GM18526 (cell line): ENCODE results near the gene ATP8A2.

ENCODE experiments used
- POLR2A ChIP-seq: IDR thresholded peaks from 3 replicates; pipeline ENCODE4 v1.6.1; 2011; ENCODE audit not compliant: insufficient read length; ENCODE audit errors: extremely low read depth

ATP8A2 gene

GRCh38 chr13:25692099-25692498 lies 320.3 kb downstream of the ATP8A2 start:
- no peak for TF ChIP-seq POLR2A

DNA sequence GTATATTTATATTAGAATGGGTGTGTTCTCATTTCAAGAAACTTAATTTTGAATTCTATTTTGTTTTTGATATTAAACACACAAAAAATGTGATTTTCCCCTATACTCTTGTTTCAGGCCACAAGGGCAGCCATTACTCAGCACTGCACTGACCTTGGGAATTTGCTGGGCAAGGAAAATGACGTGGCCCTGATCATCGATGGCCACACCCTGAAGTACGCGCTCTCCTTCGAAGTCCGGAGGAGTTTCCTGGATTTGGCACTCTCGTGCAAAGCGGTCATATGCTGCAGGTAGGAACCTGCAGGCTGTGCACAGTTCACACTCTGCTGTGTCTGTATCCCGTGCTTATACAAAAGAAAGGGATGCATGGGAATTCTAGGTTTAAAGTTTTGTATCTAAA lies 327.3 kb downstream of the ATP8A2 start:
- TF ChIP-seq POLR2A, result no peak

GRCh38 chr13:25699600-25699999 lies 327.8 kb downstream of the ATP8A2 start:
- no peak for TF ChIP-seq POLR2A

DNA sequence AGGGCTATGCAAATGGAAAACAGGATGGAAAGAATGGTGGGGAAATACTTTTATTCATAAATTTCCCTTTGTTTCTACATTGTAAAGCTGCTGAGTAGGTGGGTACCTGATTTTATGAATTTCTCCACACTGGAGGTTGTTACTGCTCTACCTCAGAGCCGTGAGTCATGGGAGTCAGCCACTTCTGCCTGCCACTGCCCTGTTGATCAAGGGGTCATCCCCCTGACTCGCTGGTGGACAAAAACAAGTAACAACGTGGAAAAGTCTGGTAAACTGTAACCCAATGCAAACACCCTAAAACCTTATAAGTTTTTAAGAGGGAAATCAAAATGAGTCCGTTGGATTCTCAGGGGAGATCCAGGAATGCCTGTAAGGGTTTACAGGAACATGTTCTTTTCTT lies 329.5 kb downstream of the ATP8A2 start:
- TF ChIP-seq POLR2A, result no peak

- TF ChIP-seq POLR2A, result no peak
Measured at GRCh38 chr13:25702386-25702785, 330.6 kb downstream of the ATP8A2 start.

DNA sequence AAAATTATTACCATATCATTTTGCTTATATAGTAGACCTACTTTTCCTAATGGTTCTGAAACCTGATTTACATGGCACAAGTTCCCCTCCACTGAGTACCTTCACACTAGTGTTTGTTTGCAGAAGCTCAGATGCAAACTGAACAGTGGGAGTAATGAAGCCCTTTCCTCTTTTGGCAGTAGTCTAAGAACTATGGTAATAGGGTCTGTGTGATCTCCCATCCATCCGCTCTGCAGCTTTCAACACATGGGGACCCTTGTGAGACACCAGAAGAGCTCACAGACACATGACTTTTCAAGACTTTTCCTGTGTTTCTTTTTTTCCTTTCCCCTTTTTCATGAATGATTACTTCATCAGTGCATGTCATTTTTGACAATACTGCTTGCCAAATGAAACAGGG lies 336.0 kb downstream of the ATP8A2 start:
- no peak for TF ChIP-seq POLR2A

DNA sequence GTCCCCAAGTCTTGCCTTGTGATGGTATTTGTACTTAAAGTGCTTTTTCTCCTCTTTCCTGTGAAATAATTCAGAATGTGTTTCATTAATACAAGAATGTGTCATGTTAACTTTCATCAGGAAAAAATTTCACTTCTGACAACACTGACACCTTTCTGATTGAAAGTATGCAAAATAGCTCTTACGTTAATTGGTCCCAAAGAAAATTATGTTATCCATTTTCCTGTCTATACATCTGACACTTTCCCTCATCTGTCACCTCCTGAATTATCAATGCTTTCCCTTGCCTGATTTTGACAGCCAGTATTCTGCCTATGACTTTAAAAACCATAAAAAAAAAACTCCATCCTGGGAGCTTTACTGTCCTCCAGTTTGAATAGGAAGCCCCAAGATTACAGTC lies 336.5 kb downstream of the ATP8A2 start:
- TF ChIP-seq POLR2A, result no peak

GRCh38 chr13:25709088-25709487 lies 337.3 kb downstream of the ATP8A2 start:
- no peak for TF ChIP-seq POLR2A

- no peak for TF ChIP-seq POLR2A
Measured at GRCh38 chr13:25715760-25716159, 344.0 kb downstream of the ATP8A2 start.

DNA sequence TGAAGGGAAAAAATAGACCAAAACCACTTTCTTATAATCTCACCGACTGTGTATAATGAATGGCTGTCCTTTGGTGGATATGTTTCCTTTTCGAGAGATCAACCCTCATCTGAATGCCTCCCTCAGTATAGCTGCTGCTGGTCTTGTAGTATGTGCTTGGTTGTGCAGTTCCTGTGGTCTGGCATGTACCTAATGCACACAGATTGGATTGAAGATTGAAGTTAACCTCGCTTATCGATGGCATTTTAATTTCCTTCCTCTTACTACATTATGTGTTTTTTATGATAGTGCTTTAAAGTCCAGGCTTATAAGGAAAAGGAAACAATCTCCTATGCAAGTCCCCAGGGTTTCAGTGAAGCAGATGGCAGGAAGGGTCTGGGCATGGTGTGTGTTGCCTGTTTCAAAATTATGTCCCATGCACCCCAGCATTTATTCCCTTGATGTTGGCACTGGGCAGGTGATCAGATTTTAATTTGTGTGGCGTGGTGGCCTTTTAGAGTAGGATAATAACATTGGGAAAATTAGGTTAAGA lies 346.0 kb downstream of the ATP8A2 start:
- TF ChIP-seq POLR2A, result no peak

- no peak for TF ChIP-seq POLR2A
Measured at GRCh38 chr13:25719666-25720065, 347.9 kb downstream of the ATP8A2 start.

DNA sequence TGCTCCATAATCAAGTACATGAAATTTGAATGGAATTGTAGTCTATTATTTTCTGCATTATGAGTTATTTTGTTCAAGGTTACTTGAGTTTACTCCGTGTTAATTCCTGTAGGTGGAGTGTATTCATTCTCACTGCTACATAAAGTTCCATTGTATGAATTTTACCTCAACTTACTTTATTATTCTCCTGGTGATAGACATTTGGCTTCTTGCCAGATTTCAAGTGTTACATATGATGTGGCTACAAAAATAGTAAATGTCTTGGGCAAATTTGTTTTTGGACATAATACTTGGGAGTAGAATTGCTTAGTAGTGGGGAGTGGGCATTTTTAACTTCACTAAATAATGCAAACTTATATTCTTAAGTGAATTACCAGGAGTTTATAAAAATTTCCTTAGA lies 351.1 kb downstream of the ATP8A2 start:
- TF ChIP-seq POLR2A, result no peak

- TF ChIP-seq POLR2A, result no peak
Measured at GRCh38 chr13:25725104-25725503, 353.3 kb downstream of the ATP8A2 start.

- no peak for TF ChIP-seq POLR2A
Measured at GRCh38 chr13:25727250-25727649, 355.5 kb downstream of the ATP8A2 start.

DNA sequence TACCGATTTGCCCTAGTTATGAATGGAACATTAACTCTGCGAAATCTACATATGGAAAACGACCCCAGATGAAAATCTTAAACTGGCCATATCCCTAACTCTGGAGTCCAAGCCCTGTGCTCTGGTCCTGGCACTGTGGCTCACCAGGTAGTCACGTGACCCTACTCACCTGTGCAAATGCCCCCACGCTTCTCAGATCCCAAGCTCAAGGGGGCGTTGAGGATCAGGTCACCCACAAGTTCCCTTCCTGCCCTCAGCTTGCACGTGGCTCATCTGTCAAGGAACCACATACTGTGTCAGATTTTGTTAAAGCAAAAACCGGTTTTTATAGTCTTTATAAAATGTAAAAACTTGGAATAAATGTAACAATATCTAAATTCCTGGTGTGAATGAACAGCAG lies 356.0 kb downstream of the ATP8A2 start:
- TF ChIP-seq POLR2A, result no peak

GRCh38 chr13:25729201-25729600 lies 357.4 kb downstream of the ATP8A2 start:
- TF ChIP-seq POLR2A, result no peak

GRCh38 chr13:25731037-25731436 lies 359.3 kb downstream of the ATP8A2 start:
- TF ChIP-seq POLR2A, result no peak

GRCh38 chr13:25731536-25731935 lies 359.8 kb downstream of the ATP8A2 start:
- TF ChIP-seq POLR2A, result no peak
